Activated T-helper 1 cell treated with anti-CD3 and anti-CD28 coated beads, Interleukin-12 subunit alpha, Interleukin-12 subunit beta, Interleukin-2, Interleukin-4 antibody, amounts not matched to agents 30 ng/mL and 10 ng/mL and 1 ng/mL, durations not matched to agents 14 hours and 24 hours and 36 hours (primary cell): ENCODE results near the gene STAT1. TPM values are rescaled to one million over a fixed set of nuclear protein-coding genes. Genes with fewer than 3 reads are reported as not detected.

Experiments
- DNase-seq: peaks from one replicate; pipeline ENCODE4 v3.0.0; 2021; ENCODE audit warnings: low spot score
- H3K27ac Mint-ChIP-seq: one replicate; pipeline ENCODE4 v1.8.0; 2021; ENCODE audit warnings: mild to moderate bottlenecking, mixed read lengths
- H3K27me3 Mint-ChIP-seq: one replicate; pipeline ENCODE4 v1.8.0; 2022; ENCODE audit warnings: mild to moderate bottlenecking, moderate library complexity, mixed read lengths; ENCODE audit not compliant: insufficient read depth
- H3K36me3 Mint-ChIP-seq: one replicate; pipeline ENCODE4 v1.8.0; 2021; ENCODE audit warnings: low read depth, mixed read lengths
- H3K4me1 Mint-ChIP-seq: one replicate; pipeline ENCODE4 v1.8.0; 2021; ENCODE audit warnings: low read depth, mixed read lengths
- H3K4me3 Mint-ChIP-seq: one replicate; pipeline ENCODE4 v1.8.0; 2021; ENCODE audit warnings: mild to moderate bottlenecking, moderate library complexity, mixed read lengths
- H3K9me3 Mint-ChIP-seq: one replicate; pipeline ENCODE4 v1.8.0; 2021; ENCODE audit warnings: mixed read lengths
- intact Hi-C: fragments of 100-400 bp; cut with micrococcal nuclease; formaldehyde crosslinking; loops from one replicate; pipeline ENCODE4 v1.15.1; 2024
- total RNA-seq: library from RNA; stranded (reverse); gene quantifications from 2 replicates; pipeline ENCODE4 v1.2.3, GENCODE V29; 2022

The STAT1 gene
- total RNA-seq, 1 donor from 2014 or later, result 129 TPM

DNA sequence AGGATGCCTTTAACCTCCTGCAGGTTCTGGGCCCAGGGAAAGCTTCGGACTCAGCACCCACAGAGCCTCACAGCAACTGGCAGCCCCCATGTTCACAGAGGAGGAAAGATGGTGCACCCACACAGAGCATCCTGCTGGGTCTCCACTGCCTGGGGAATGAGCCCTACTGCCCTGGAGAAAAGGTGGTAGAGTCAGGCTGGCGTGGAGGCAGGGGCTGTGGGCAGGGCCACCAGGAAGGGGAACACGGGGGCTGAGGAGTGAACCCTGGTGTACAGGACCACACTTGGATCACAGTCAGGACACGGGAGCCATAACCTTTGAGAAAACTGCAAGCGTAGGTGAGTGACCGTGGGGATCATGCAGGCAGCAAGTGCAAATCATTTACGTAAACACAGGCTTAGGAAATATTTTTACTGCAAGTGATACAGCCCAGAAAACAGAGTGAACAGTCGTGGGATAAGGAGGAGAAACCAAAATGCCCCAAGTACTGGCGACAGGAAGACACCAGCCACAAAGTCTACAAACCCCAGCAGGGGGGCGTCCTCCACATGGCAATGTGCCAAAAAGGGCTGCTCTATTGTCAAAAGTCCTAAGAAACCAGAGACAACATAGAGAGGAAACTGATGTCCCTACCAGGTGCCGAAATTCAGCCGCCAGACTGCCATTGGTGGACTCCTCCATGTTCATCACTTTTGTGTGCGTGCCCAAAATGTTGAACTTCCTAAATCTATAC, 27.6 kb downstream of the STAT1 start:
- peaks cover 79% of the 10 kb centered on the region for H3K36me3 Mint-ChIP-seq
- no peak overlapping the region for H3K4me3 Mint-ChIP-seq
- H3K27ac Mint-ChIP-seq, result peak overlapping the region; percentile 55
- DNase-seq, result no peak
- H3K4me1 Mint-ChIP-seq, result peaks cover 64% of the 10 kb centered on the region
- H3K9me3 Mint-ChIP-seq, result no peaks in the 10 kb centered on the region
- intact Hi-C loops, result no loop called here
- no peaks in the 10 kb centered on the region for H3K27me3 Mint-ChIP-seq

DNA sequence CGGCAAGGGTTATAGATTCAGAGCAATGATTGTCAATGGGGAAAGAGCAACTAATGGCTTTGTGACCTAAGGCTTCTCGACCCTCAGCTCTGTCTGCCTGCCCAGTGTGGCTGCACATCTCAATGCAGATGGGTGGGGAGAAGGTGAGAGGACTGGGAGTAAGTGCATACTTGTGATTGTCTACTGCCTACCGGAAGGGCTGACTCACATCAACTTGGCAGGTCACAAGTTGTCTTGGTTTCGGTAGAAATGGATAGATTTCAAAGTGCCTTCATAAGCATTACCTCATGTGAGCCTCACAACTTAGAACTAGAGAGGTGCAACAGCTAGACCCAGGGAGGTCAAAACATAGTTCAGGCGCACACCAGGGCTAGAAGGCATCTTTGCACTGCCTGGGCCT, 29.4 kb downstream of the STAT1 start:
- DNase-seq, result no peak
- Mint-ChIP-seq H3K36me3 (peaks cover 81% of the 10 kb centered on the region), H3K27me3 (no peaks in the 10 kb centered on the region), H3K4me1 (peaks cover 78% of the 10 kb centered on the region), H3K27ac (peak overlapping the region; percentile 46), H3K4me3 (no peak overlapping the region), H3K9me3 (no peaks in the 10 kb centered on the region)
- intact Hi-C loops, result loop anchor here (2.0 kb wide), 1 partner anchor 16 kb away; no protein-coding TSS in a partner anchor

GRCh38 chr2:190982262-190983034, 31.5 kb downstream of the STAT1 start:
- intact Hi-C loops, result loop anchor here (2.0 kb wide), 1 partner anchor 28 kb away; no protein-coding TSS in a partner anchor
- H3K4me3 Mint-ChIP-seq, result no peak overlapping the region

DNA sequence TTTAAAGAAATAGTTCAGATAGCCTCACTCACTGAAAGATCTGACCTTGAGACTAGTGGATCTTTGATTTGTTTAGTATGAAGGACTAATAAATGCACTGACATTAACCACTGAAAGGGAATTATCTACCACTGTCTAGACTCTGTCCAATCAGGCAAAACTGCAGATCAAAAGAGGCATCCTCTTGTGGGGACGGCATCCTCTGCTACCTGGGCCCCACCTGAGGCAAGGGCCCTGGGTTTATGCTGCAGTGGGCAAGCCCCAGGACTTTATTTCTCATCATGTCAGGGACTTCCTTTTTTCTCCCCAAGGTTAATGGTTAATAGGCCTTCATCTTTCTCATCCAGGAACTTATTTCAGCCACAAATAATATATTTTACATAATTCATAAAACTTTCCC, 32.2 kb downstream of the STAT1 start:
- no peaks in the 10 kb centered on the region for H3K27me3 Mint-ChIP-seq
- no peak overlapping the region for H3K4me3 Mint-ChIP-seq
- intact Hi-C loops, result loop anchor here (2.0 kb wide), 1 partner anchor 29 kb away; no protein-coding TSS in a partner anchor
- H3K4me1 Mint-ChIP-seq, result peaks cover 85% of the 10 kb centered on the region
- no peak for DNase-seq
- H3K9me3 Mint-ChIP-seq, result no peaks in the 10 kb centered on the region
- peak overlapping the region; percentile 71 for H3K27ac Mint-ChIP-seq
- H3K36me3 Mint-ChIP-seq, result peaks cover 82% of the 10 kb centered on the region

More at GRCh38 chr2:190982262-190983034, 31.5 kb downstream of the STAT1 start:
- peaks cover 84% of the 10 kb centered on the region for H3K36me3 Mint-ChIP-seq
- H3K27me3 Mint-ChIP-seq, result no peaks in the 10 kb centered on the region
- peaks cover 90% of the 10 kb centered on the region for H3K4me1 Mint-ChIP-seq
- no peak for DNase-seq
- H3K27ac Mint-ChIP-seq, result peak overlapping the region; percentile 71
- H3K9me3 Mint-ChIP-seq, result no peaks in the 10 kb centered on the region

DNA sequence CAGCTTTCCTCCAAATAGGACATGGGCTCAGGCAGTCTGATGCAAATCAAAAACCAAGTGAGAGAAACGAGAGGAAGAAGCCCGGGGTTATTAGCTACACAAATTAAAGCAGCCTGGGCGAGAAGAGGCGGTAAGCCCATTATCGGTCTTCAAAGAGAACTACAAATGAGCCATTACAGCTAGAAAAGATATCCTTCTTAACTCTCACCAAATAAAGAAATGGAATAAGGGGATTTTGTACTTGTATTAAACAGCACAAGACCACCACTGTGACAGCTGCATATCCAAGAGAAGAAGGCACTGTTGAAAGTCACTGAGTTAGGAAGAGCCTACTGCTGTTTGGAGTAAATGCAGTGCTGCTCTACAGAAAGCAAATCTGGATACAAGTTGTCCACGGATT, 32.6 kb downstream of the STAT1 start:
- no peaks in the 10 kb centered on the region for H3K27me3 Mint-ChIP-seq
- H3K36me3 Mint-ChIP-seq, result peaks cover 84% of the 10 kb centered on the region
- H3K4me1 Mint-ChIP-seq, result peaks cover 82% of the 10 kb centered on the region
- H3K9me3 Mint-ChIP-seq, result no peaks in the 10 kb centered on the region
- intact Hi-C loops, result no loop called here
- peak overlapping the region; percentile 71 for H3K27ac Mint-ChIP-seq
- no peak overlapping the region for H3K4me3 Mint-ChIP-seq
- no peak for DNase-seq

- Mint-ChIP-seq H3K4me3 (no peak overlapping the region), H3K9me3 (no peaks in the 10 kb centered on the region), H3K4me1 (peaks cover 77% of the 10 kb centered on the region), H3K36me3 (peaks cover 83% of the 10 kb centered on the region), H3K27me3 (no peaks in the 10 kb centered on the region), H3K27ac (peak overlapping the region; percentile 86)
- intact Hi-C loops, result no loop called here
- DNase-seq, result no peak
Observed at GRCh38 chr2:190980630-190981209, 33.3 kb downstream of the STAT1 start.

DNA sequence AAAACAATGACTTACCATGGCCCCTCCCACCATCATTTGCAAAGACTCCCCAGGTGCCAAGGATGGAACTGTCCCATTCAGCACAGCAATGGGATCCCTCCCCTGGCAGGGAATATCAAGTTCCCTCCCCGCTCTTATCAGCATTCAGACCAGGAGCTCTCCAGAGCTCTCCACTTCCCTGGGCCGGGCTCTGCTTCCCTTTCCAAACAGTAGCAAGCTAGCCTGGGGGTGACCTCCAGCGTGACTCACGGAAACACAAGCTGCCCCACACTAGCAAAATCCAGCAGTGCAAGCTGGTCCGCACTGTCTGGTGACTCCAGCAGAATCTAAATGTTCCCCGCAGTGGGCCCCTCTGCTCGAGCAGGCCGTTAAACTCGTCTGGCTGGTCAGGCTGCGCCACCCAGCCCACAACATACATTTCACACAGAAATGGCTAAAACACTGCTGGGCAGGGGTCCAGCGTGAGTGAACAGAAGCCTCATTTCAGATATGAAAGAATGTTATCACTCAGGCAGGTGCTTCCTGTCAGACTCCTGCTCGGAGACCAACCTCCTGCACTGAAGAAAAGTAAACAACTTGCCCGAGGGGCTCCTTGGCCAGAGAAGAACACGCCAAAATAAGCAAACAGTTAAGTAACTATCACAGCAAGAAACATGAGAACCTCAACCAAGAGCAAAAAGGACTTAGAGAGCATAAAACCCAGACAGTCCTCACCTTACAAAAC, 33.9 kb downstream of the STAT1 start:
- Mint-ChIP-seq H3K4me3 (no peak overlapping the region), H3K4me1 (peaks cover 71% of the 10 kb centered on the region), H3K27ac (peak overlapping the region; percentile 86), H3K36me3 (peaks cover 85% of the 10 kb centered on the region), H3K27me3 (no peaks in the 10 kb centered on the region), H3K9me3 (no peaks in the 10 kb centered on the region)
- intact Hi-C loops, result loop anchor here (5.0 kb wide), 1 partner anchor 78 kb away; no protein-coding TSS in a partner anchor
- no peak for DNase-seq

- Mint-ChIP-seq H3K27ac (peak overlapping the region; percentile 80), H3K9me3 (no peaks in the 10 kb centered on the region), H3K4me1 (peaks cover 71% of the 10 kb centered on the region), H3K27me3 (no peaks in the 10 kb centered on the region), H3K36me3 (peaks cover 88% of the 10 kb centered on the region), H3K4me3 (no peak overlapping the region)
- intact Hi-C loops, result loop anchor here (5.0 kb wide), 1 partner anchor 76 kb away; no protein-coding TSS in a partner anchor
- no peak for DNase-seq
Observed at GRCh38 chr2:190978389-190979053, 35.5 kb downstream of the STAT1 start.

- H3K4me1 Mint-ChIP-seq, result peaks cover 61% of the 10 kb centered on the region
- intact Hi-C loops, result loop anchor here (5.0 kb wide), 1 partner anchor 75 kb away; no protein-coding TSS in a partner anchor
- no peak for DNase-seq
- H3K27ac Mint-ChIP-seq, result peak overlapping the region; percentile 80
- no peaks in the 10 kb centered on the region for H3K9me3 Mint-ChIP-seq
- peaks cover 85% of the 10 kb centered on the region for H3K36me3 Mint-ChIP-seq
- H3K27me3 Mint-ChIP-seq, result no peaks in the 10 kb centered on the region
- no peak overlapping the region for H3K4me3 Mint-ChIP-seq
Observed at GRCh38 chr2:190977505-190977904, 36.5 kb downstream of the STAT1 start.

- Mint-ChIP-seq H3K9me3 (no peaks in the 10 kb centered on the region), H3K4me1 (peaks cover 53% of the 10 kb centered on the region), H3K27ac (peak overlapping the region; percentile 43), H3K4me3 (no peak overlapping the region), H3K27me3 (no peaks in the 10 kb centered on the region), H3K36me3 (peaks cover 81% of the 10 kb centered on the region)
- no peak for DNase-seq
- intact Hi-C loops, result loop anchor here (5.0 kb wide), 1 partner anchor 74 kb away; no protein-coding TSS in a partner anchor
Observed at GRCh38 chr2:190976521-190976920, 37.5 kb downstream of the STAT1 start.

- peaks cover 79% of the 10 kb centered on the region for H3K36me3 Mint-ChIP-seq
- no peak for DNase-seq
- H3K27me3 Mint-ChIP-seq, result no peaks in the 10 kb centered on the region
- peaks cover 46% of the 10 kb centered on the region for H3K4me1 Mint-ChIP-seq
- intact Hi-C loops, result loop anchor here (5.0 kb wide), 1 partner anchor 72 kb away; no protein-coding TSS in a partner anchor
- H3K9me3 Mint-ChIP-seq, result no peaks in the 10 kb centered on the region
- peak overlapping the region; percentile 73 for H3K27ac Mint-ChIP-seq
- H3K4me3 Mint-ChIP-seq, result no peak overlapping the region
Observed at GRCh38 chr2:190974629-190975361, 39.2 kb downstream of the STAT1 start.
